ENCODE data around the gene MTHFD1. TPM values are rescaled to one million over a fixed set of nuclear protein-coding genes. Genes with fewer than 3 reads are reported as not detected.
"Not testable (repeated sequence)": the region's sequence is repeated elsewhere in the genome, so short reads cannot be mapped to it uniquely, and the experiment has no call there.

MTHFD1 gene
- total and polyA plus RNA-seq, 2 experiments from 2014 or later = 24.4 to 29.5 TPM

- H3K4me1 ChIP-seq (ENCODE audit: insufficient read depth) = no peaks in the 10 kb centered on the region
- peak overlapping the region; percentile 83 for H3K4me2 ChIP-seq
- peak; percentile 44 for DNase-seq (ENCODE audit: low spot score)
- no peaks in the 10 kb centered on the region for H3K27me3 ChIP-seq
- TF ChIP-seq EZH2 (IDR thresholded peaks at IDR 0.05; ENCODE audit: borderline replicate concordance) (no peak), CTCF (IDR thresholded peaks at IDR 0.05; ENCODE audit: poor library complexity) (no peak), EZH2phosphoT487 (IDR thresholded peaks at IDR 0.05; ENCODE audit: low read depth, severe bottlenecking, unreplicated experiment) (no peak)
- H3K4me3 ChIP-seq = peak overlapping the region; percentile 46
- H4K20me1 ChIP-seq (ENCODE audit: insufficient read depth, poor library complexity, severe bottlenecking) = no peaks in the 10 kb centered on the region
- no peaks in the 10 kb centered on the region for H3K9me3 ChIP-seq (ENCODE audit: low read depth)
- 2% methylated on average over 18 of the region's 18 CpGs for WGBS (ENCODE audit: low lambda C conversion rate, missing lambda C conversion rate)
- peak overlapping the region; percentile 63 for H2AFZ ChIP-seq
- H3K79me2 ChIP-seq = peaks cover 36% of the 10 kb centered on the region
- no peaks in the 10 kb centered on the region for H3K36me3 ChIP-seq (replicated peaks; ENCODE audit: insufficient read depth, low read depth)
- H3K9me2 ChIP-seq (replicated peaks; ENCODE audit: insufficient read depth) = no peaks in the 10 kb centered on the region
- H3K27ac ChIP-seq = peak overlapping the region; percentile 13
These were observed 556 bp downstream of the MTHFD1 start for GRCh38 chr14:64388533-64389285.

GRCh38 chr14:64391113-64391725 is 3.1 kb downstream of the MTHFD1 start:
- 86% methylated on average over 12 of the region's 12 CpGs for WGBS (ENCODE audit: low lambda C conversion rate, missing lambda C conversion rate)
- peaks cover 38% of the 10 kb centered on the region for H3K79me2 ChIP-seq
- H3K9me2 ChIP-seq (replicated peaks; ENCODE audit: insufficient read depth) = no peaks in the 10 kb centered on the region
- H3K4me2 ChIP-seq = no peak overlapping the region
- no peaks in the 10 kb centered on the region for H3K4me1 ChIP-seq (ENCODE audit: insufficient read depth)
- no peak overlapping the region for H3K27ac ChIP-seq
- DNase-seq (ENCODE audit: low spot score) = no peak
- no peaks in the 10 kb centered on the region for H3K9me3 ChIP-seq (ENCODE audit: low read depth)
- no peaks in the 10 kb centered on the region for H3K27me3 ChIP-seq
- TF ChIP-seq CTCF (IDR thresholded peaks at IDR 0.05; ENCODE audit: poor library complexity) (no peak), EZH2phosphoT487 (IDR thresholded peaks at IDR 0.05; ENCODE audit: low read depth, severe bottlenecking, unreplicated experiment) (no peak), EZH2 (IDR thresholded peaks at IDR 0.05; ENCODE audit: borderline replicate concordance) (no peak)
- no peak overlapping the region for H2AFZ ChIP-seq
- H4K20me1 ChIP-seq (ENCODE audit: insufficient read depth, poor library complexity, severe bottlenecking) = no peaks in the 10 kb centered on the region
- H3K36me3 ChIP-seq (replicated peaks; ENCODE audit: insufficient read depth, low read depth) = no peaks in the 10 kb centered on the region
- no peak overlapping the region for H3K4me3 ChIP-seq

- no peak for DNase-seq (ENCODE audit: low spot score)
- TF ChIP-seq EZH2phosphoT487 (IDR thresholded peaks at IDR 0.05; ENCODE audit: low read depth, severe bottlenecking, unreplicated experiment) (no peak), EZH2 (IDR thresholded peaks at IDR 0.05; ENCODE audit: borderline replicate concordance) (no peak), CTCF (IDR thresholded peaks at IDR 0.05; ENCODE audit: poor library complexity) (no peak)
- no peaks in the 10 kb centered on the region for H3K27me3 ChIP-seq
- H3K79me2 ChIP-seq = peaks cover 39% of the 10 kb centered on the region
- H3K4me1 ChIP-seq (ENCODE audit: insufficient read depth) = no peaks in the 10 kb centered on the region
- WGBS (ENCODE audit: low lambda C conversion rate, missing lambda C conversion rate) = 87% methylated on average over 2 of the region's 2 CpGs
- no peak overlapping the region for H3K4me2 ChIP-seq
- H3K9me3 ChIP-seq (ENCODE audit: low read depth) = no peaks in the 10 kb centered on the region
- H4K20me1 ChIP-seq (ENCODE audit: insufficient read depth, poor library complexity, severe bottlenecking) = no peaks in the 10 kb centered on the region
- no peaks in the 10 kb centered on the region for H3K9me2 ChIP-seq (replicated peaks; ENCODE audit: insufficient read depth)
- H3K4me3 ChIP-seq = no peak overlapping the region
- H3K36me3 ChIP-seq (replicated peaks; ENCODE audit: insufficient read depth, low read depth) = no peaks in the 10 kb centered on the region
- no peak overlapping the region for H2AFZ ChIP-seq
- no peak overlapping the region for H3K27ac ChIP-seq
These were observed 3.8 kb downstream of the MTHFD1 start for GRCh38 chr14:64391986-64392385.

- not testable (repeated sequence) for H3K27me3 ChIP-seq; H4K20me1 ChIP-seq (ENCODE audit: insufficient read depth, poor library complexity, severe bottlenecking); H3K4me3 ChIP-seq; H3K27ac ChIP-seq; H3K9me3 ChIP-seq (ENCODE audit: low read depth); H3K4me2 ChIP-seq; H2AFZ ChIP-seq; H3K4me1 ChIP-seq (ENCODE audit: insufficient read depth); DNase-seq (ENCODE audit: low spot score); H3K9me2 ChIP-seq (replicated peaks; ENCODE audit: insufficient read depth); H3K36me3 ChIP-seq (replicated peaks; ENCODE audit: insufficient read depth, low read depth)
- H3K79me2 ChIP-seq = peaks cover 49% of the 10 kb centered on the region
- WGBS (ENCODE audit: low lambda C conversion rate, missing lambda C conversion rate) = 98% methylated on average over 3 of the region's 3 CpGs
These were observed 5.1 kb downstream of the MTHFD1 start for GRCh38 chr14:64393189-64393726.
